ENCODE results near the gene RAD21L1. TPM values are rescaled to one million over a fixed set of nuclear protein-coding genes. Genes with fewer than 3 reads are reported as not detected.

RAD21L1 gene
- polyA plus RNA-seq, 3 donors, result not detected

GRCh38 chr20:1180949-1181348 is 44.9 kb upstream of the RAD21L1 start:
- Histone ChIP-seq H3K4me3 (replicated peaks in 1 of 3; ENCODE audit: low read depth in 2 of 3, low read length in 3 of 3) (no peak overlapping the region), H3K9me3 (replicated peaks in 1 of 2; ENCODE audit: control insufficient read depth in 1 of 2, insufficient read depth in 1 of 2, low read length in 2 of 2) (no peaks in the 10 kb centered on the region), H4K20me1 (ENCODE audit: insufficient read depth, low read length) (no peaks in the 10 kb centered on the region), H3K79me2 (ENCODE audit: insufficient read depth, low read length) (no peaks in the 10 kb centered on the region), H3K4me1 (ENCODE audit: control insufficient read depth in 1 of 2, insufficient read depth in 2 of 2, low read length in 2 of 2) (peaks cover 7 to 14% of the 10 kb centered on the region in 2 donors), H2AFZ (ENCODE audit: insufficient read depth, low read depth, low read length, poor library complexity, severe bottlenecking) (no peak overlapping the region), H3K9ac (ENCODE audit: insufficient read depth, low read length, poor library complexity, severe bottlenecking) (no peak overlapping the region), H3K36me3 (replicated peaks in 1 of 2; ENCODE audit: control insufficient read depth in 1 of 2, insufficient read depth in 2 of 2, low read length in 2 of 2) (peaks cover 5 to 10% of the 10 kb centered on the region in 2 donors), H3K27ac (ENCODE audit: low read depth in 1 of 2, low read length in 2 of 2) (no peak overlapping the region), H3K27me3 (ENCODE audit: control insufficient read depth in 2 of 2, insufficient read depth in 2 of 2, low read length in 2 of 2) (peaks cover 22 to 24% of the 10 kb centered on the region in 2 donors), H3K4me2 (replicated peaks; ENCODE audit: extremely low read depth, low read length, poor library complexity, severe bottlenecking) (no peak overlapping the region)
- DNase-seq, result no peak
- intact Hi-C loops (cut with micrococcal nuclease), result no loop called here
- H3K27ac Mint-ChIP-seq, result no peak overlapping the region
- 97% methylated on average over 22 of the region's 27 CpGs for WGBS (ENCODE audit: insufficient coverage)
- peaks cover 15% of the 10 kb centered on the region for H3K4me1 Mint-ChIP-seq
- TF ChIP-seq CTCF (IDR thresholded peaks at IDR 0.05), result no peak
- H3K36me3 Mint-ChIP-seq, result peaks cover 17 to 28% of the 10 kb centered on the region in 2 donors
- H3K4me3 Mint-ChIP-seq, result no peak overlapping the region
- H3K9me3 Mint-ChIP-seq, result peaks cover 0 to 8% (median 5%) of the 10 kb centered on the region in 7 donors
- H3K27me3 Mint-ChIP-seq (ENCODE audit: low read depth in 3 of 3), result peaks cover 25 to 32% (median 26%) of the 10 kb centered on the region in 3 donors

- Histone ChIP-seq H3K36me3 (replicated peaks in 1 of 2; ENCODE audit: control insufficient read depth in 1 of 2, insufficient read depth in 2 of 2, low read length in 2 of 2) (no peaks in the 10 kb centered on the region), H4K20me1 (ENCODE audit: insufficient read depth, low read length) (no peaks in the 10 kb centered on the region), H2AFZ (ENCODE audit: insufficient read depth, low read depth, low read length, poor library complexity, severe bottlenecking) (no peak overlapping the region), H3K4me3 (replicated peaks in 1 of 3; ENCODE audit: low read depth in 2 of 3, low read length in 3 of 3) (no peak overlapping the region), H3K79me2 (ENCODE audit: insufficient read depth, low read length) (no peaks in the 10 kb centered on the region), H3K9me3 (replicated peaks in 1 of 2; ENCODE audit: control insufficient read depth in 1 of 2, insufficient read depth in 1 of 2, low read length in 2 of 2) (no peaks in the 10 kb centered on the region), H3K4me2 (replicated peaks; ENCODE audit: extremely low read depth, low read length, poor library complexity, severe bottlenecking) (no peak overlapping the region), H3K4me1 (ENCODE audit: control insufficient read depth in 1 of 2, insufficient read depth in 2 of 2, low read length in 2 of 2) (peaks cover 7 to 14% of the 10 kb centered on the region in 2 donors), H3K9ac (ENCODE audit: insufficient read depth, low read length, poor library complexity, severe bottlenecking) (peak overlapping the region; percentile 2), H3K27me3 (ENCODE audit: control insufficient read depth in 2 of 2, insufficient read depth in 2 of 2, low read length in 2 of 2) (peaks cover 22 to 35% of the 10 kb centered on the region in 2 donors), H3K27ac (ENCODE audit: low read depth in 1 of 2, low read length in 2 of 2) (no peak overlapping the region)
- TF ChIP-seq CTCF (IDR thresholded peaks at IDR 0.05), result no peak
- H3K4me3 Mint-ChIP-seq, result peak overlapping the region in 1 of 2 donors; percentile 4
- peaks cover 0 to 8% (median 5%) of the 10 kb centered on the region in 7 donors for H3K9me3 Mint-ChIP-seq
- H3K27me3 Mint-ChIP-seq (ENCODE audit: low read depth in 3 of 3), result peaks cover 30 to 33% (median 32%) of the 10 kb centered on the region in 3 donors
- intact Hi-C loops (cut with micrococcal nuclease), result no loop called here
- WGBS (ENCODE audit: insufficient coverage), result 24% methylated on average over 4 of the region's 4 CpGs
- DNase-seq, result peak in 1 of 3 donors; percentile 7
- H3K36me3 Mint-ChIP-seq, result peaks cover 7 to 21% of the 10 kb centered on the region in 2 donors
- peaks cover 16% of the 10 kb centered on the region for H3K4me1 Mint-ChIP-seq
- peak overlapping the region in 2 of 7 donors; percentile 2 to 23 for H3K27ac Mint-ChIP-seq
Measured at GRCh38 chr20:1182106-1182505, 43.7 kb upstream of the RAD21L1 start.
